Measurements from ENCODE around the gene TESMIN.

Gene TESMIN

DNA sequence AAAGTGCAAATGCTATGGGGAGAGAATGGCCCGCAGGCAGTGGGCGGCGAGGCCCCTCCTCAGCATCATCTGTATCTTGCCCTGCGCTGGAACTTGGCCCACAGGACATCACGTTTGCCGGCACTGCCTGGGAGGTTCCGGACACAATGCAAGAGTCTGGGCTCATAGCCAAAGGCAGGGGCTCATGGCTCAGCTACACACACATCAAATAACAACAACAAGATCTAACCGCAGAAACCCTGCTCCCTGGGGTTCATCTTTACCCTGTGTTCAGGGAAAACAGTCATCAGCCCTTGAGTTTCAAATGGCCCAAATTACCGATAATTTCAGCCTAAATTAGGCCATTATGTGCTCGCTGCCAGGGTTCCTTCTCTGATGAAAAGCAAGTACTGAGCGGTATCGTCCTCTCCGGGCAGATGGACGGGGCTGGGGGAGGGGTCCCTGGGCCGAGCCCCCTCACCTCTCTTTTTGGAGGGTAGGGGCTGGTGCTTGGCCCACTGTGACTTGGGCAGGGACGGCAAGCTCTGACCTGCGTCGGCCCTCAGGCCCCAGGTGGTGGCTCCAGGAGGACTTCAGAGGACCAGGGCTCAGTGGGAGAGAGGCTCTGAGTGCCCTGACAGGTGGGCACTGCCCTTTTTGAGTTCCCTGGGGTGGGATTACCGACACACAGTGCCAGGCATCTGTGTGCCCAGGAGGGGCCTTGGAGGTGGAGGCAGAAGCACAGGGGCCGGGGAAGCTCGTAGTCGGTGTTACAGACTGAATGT lies 92.0 kb downstream of the TESMIN start:
- DNase-seq (ENCODE audit: low read depth) = peak; percentile 97

GRCh38 chr11:68658661-68659060 lies 92.7 kb downstream of the TESMIN start:
- DNase-seq (ENCODE audit: low read depth) = peak; percentile 61

DNA sequence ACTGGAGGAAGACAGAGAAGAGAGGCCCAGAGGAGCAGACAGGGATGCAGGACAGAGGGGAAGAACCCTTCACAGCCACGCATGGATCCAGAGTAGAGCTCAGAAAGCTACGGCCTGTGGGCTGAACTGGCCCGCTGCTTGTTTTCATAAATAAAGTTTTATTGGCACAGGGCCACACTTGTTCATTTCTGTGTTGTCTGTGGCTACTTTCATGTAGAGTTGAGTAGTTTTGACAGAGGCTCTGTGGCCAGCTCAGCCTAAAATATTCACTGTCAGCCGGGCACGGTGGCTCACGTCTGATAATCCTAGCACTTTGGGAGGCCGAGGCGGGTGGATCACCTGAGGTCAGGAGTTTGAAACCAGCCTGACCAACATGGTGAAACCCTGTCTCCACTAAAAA lies 93.2 kb downstream of the TESMIN start:
- no peak for DNase-seq (ENCODE audit: low read depth)
